Adrenal gland (tissue), 12 donors: Measurements from ENCODE around the gene HOXD8. TPM values are rescaled to one million over a fixed set of nuclear protein-coding genes. Genes with fewer than 3 reads are reported as not detected.

Experiments used
- DNase-seq, 7 donors: peaks; one replicate each; pipeline ENCODE4 v3.0.0-alpha.2; 2019 to 2020
- H3K27ac ChIP-seq, 5 donors: fragments of 200-600 bp; sonication (generic) in 4 of 5; 1 replicate in 3 of 5; 2 replicates in 2 of 5; pipeline versions ENCODE4 v1.5.1 to v1.8.0; 2016 to 2020; ENCODE audit warnings: mild to moderate bottlenecking in 1 of 5
- H3K27me3 ChIP-seq: fragments of 200-600 bp; 2 replicates; pipeline ENCODE4 v1.8.0; 2021
- H3K36me3 ChIP-seq, 2 donors: fragments of 200-600 bp; replicated peaks in 1 of 2; 1 replicate in 1 of 2; 2 replicates in 1 of 2; pipeline versions ENCODE4 v1.5.1 to v1.8.0; 2018 to 2022
- H3K4me1 ChIP-seq, 2 donors: fragments of 200-600 bp; replicated peaks in 1 of 2; 1 replicate in 1 of 2; 2 replicates in 1 of 2; pipeline versions ENCODE4 v1.5.1 to v1.8.0; 2018 to 2021
- H3K4me3 ChIP-seq, 4 donors: fragments of 200-600 bp; sonication (generic) in 3 of 4; one replicate each; pipeline ENCODE4 v1.5.1; 2016 to 2018
- H3K9me3 ChIP-seq, 3 donors: fragments of 200-600 bp; sonication (generic) in 1 of 3; replicated peaks in 1 of 3; 1 replicate in 2 of 3; 2 replicates in 1 of 3; pipeline versions ENCODE4 v1.5.1 to v1.8.0; 2016 to 2021
- POLR2A ChIP-seq, 2 donors: fragments of 450-650 bp; IDR thresholded peaks; one replicate each; pipeline ENCODE4 v1.6.1; 2017; ENCODE audit warnings: antibody characterized with exemption in 2 of 2, mild to moderate bottlenecking in 2 of 2, moderate library complexity in 1 of 2
- WGBS, 4 donors: extraction: QIAGEN DNeasy Blood & Tissue Kit in 2 of 4; methylation state at CpG; one replicate each; pipeline versions ENCODE4 v1.1.5 to v1.1.7; 2013 to 2017; 5-methylcytosine and 5-hydroxymethylcytosine counted together
- intact Hi-C, 2 donors: fragments of 100-400 bp; cut with DNase I; formaldehyde crosslinking; loops; one replicate each; pipeline versions ENCODE4 v1.14.1 to v1.15.0; 2022 to 2023
- polyA plus RNA-seq, 3 donors: library from polyadenylated mRNA; stranded (reverse); fragments of 200-250 nt in 2 of 3; fragments of 350-450 nt in 1 of 3; fragmentation: Illumina TruSeq in 1 of 3; extraction: RNeasy Lipid Tissue Mini Kit (QIAGEN cat#74804) in 1 of 3; gene quantifications; one replicate each; pipeline ENCODE4 v1.2.3, GENCODE V29; 2013 to 2014
- total RNA-seq, 9 donors: library from RNA; depleted of rRNA in 4 of 9; stranded (reverse); fragments of >200 nt in 4 of 9; fragments of 120-200 nt in 1 of 9; fragmentation: NEBNext Ultra II Directional in 1 of 9; extraction: Animal tissue kit (Norgen Biotek cat#: 25700) in 1 of 9; gene quantifications; one replicate each; pipeline versions ENCODE4 v1.1.0 to v1.2.4, GENCODE V29; 2013 to 2023
- TF ChIP-seq, protein P1 (sequence below), 6 experiments: fragments of 450-650 bp in 4 of 6; fragments of 200-600 bp in 2 of 6; sonication (generic) in 1 of 6; IDR thresholded peaks; 1 replicate in 5 of 6; 2 replicates in 1 of 6; pipeline versions ENCODE4 v1.5.1 to v1.8.0; 2016 to 2021; ENCODE audit warnings: antibody characterized with exemption in 6 of 6, mild to moderate bottlenecking in 2 of 6, moderate library complexity in 1 of 6
- donor health status: healthy with polysubstance abuse.
- donor health status: Bipolar disorder and iron deficiency.
- donor health status: DM: yes; HTN: yes; CAD: no.
- donor health status: DM: no; HTN: no; CAD: no.
- donor health status: DM: no; HTN: no; CAD: no.
- donor health status: DM: yes; HTN: yes; CAD: no.

HOXD8 gene
- total and polyA plus RNA-seq, 12 donors = 11.3 to 46.2 (median 33.3) TPM

GRCh38 chr2:176123411-176124109, 5.9 kb upstream of the HOXD8 start:
- intact Hi-C loops = loop anchor here in 1 of 2 donors (5.0 to 10.0 kb wide), 2 partner anchors 514 to 691 kb away; no protein-coding TSS in a partner anchor
- no peaks in the 10 kb centered on the region for H3K9me3 ChIP-seq
- H3K27ac ChIP-seq = peak overlapping the region in 4 of 5 donors; percentile 58 to 88 (median 79)
- no peaks in the 10 kb centered on the region for H3K36me3 ChIP-seq
- 16 to 19% (median 18%) methylated on average over 29 to 40 of the region's 40 CpGs for WGBS, 4 donors
- peaks cover 28% of the 10 kb centered on the region for H3K27me3 ChIP-seq
- peak overlapping the region; percentile 31 to 67 (median 52) for H3K4me3 ChIP-seq
- peaks cover 0 to 17% of the 10 kb centered on the region in 2 donors for H3K4me1 ChIP-seq
- TF ChIP-seq POLR2A (IDR thresholded peaks at IDR 0.05) = no peak
- TF ChIP-seq, protein P1, sequence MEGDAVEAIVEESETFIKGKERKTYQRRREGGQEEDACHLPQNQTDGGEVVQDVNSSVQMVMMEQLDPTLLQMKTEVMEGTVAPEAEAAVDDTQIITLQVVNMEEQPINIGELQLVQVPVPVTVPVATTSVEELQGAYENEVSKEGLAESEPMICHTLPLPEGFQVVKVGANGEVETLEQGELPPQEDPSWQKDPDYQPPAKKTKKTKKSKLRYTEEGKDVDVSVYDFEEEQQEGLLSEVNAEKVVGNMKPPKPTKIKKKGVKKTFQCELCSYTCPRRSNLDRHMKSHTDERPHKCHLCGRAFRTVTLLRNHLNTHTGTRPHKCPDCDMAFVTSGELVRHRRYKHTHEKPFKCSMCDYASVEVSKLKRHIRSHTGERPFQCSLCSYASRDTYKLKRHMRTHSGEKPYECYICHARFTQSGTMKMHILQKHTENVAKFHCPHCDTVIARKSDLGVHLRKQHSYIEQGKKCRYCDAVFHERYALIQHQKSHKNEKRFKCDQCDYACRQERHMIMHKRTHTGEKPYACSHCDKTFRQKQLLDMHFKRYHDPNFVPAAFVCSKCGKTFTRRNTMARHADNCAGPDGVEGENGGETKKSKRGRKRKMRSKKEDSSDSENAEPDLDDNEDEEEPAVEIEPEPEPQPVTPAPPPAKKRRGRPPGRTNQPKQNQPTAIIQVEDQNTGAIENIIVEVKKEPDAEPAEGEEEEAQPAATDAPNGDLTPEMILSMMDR (IDR thresholded peaks at IDR 0.05) = no peak
- DNase-seq = no peak

- WGBS, 4 donors = 44 to 63% (median 54%) methylated on average over 20 to 34 of the region's 34 CpGs
- Histone ChIP-seq H3K4me3 (peak overlapping the region in 2 of 4 donors; percentile 7 to 67), H3K9me3 (no peaks in the 10 kb centered on the region), H3K27ac (peak overlapping the region in 1 of 5 donors; percentile 9), H3K4me1 (peaks cover 0 to 17% of the 10 kb centered on the region in 2 donors), H3K27me3 (peaks cover 20% of the 10 kb centered on the region), H3K36me3 (no peaks in the 10 kb centered on the region)
- TF ChIP-seq, protein P1 (IDR thresholded peaks at IDR 0.05) = no peak
- TF ChIP-seq POLR2A (IDR thresholded peaks at IDR 0.05) = no peak
- intact Hi-C loops = loop anchor here in 1 of 2 donors (5.0 to 10.0 kb wide), 2 partner anchors 513 to 690 kb away; no protein-coding TSS in a partner anchor
- no peak for DNase-seq
Measured at GRCh38 chr2:176124110-176124946, 5.2 kb upstream of the HOXD8 start.

DNA sequence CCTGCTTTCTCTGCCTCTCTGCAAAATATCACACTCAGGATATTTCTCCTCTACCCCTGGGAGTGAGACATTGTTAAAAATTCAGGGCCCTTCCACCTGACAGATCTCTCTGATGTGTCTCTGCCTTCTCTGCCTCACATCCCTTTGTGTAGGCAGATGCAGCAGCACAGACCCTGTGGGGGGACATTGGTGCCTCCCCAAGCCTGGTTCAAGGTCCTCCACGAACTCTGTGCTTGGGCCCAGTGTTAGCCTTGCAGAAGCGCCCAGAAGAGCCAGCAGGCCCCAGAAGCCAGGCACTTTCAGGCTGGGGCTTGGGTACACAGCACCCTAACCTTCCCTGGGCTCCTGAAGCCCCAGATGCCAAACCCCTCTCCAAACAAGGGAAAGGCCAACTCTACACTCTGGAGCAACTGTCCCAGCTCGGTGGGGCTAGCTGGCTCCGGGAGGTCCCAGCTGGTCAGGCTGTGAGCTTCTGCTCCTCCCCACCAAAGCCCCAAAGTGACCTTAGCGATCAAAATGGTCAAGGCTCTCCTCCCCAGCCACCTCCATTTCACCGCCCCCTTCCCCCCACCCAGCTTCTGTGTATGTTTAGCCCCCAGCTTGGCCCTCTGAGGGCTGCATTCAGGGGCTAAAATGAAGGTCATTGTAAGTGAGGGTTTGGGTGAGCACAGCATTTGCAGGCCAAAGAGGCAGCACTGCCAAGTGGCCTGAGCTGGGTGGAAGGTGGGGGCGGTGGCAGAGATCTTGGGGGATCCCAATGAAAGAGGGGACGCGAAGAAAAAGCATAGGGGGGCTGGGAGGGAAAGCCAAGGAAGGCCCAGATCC, 4.3 kb upstream of the HOXD8 start:
- TF ChIP-seq, protein P1 (IDR thresholded peaks at IDR 0.05) = no peak
- no peak for TF ChIP-seq POLR2A (IDR thresholded peaks at IDR 0.05)
- WGBS, 4 donors = 67 to 84% (median 76%) methylated on average over 7 to 9 of the region's 9 CpGs
- DNase-seq = no peak
- H3K27me3 ChIP-seq = peaks cover 12% of the 10 kb centered on the region
- no peaks in the 10 kb centered on the region for H3K36me3 ChIP-seq
- no peak overlapping the region for H3K4me3 ChIP-seq
- intact Hi-C loops = loop anchor here (5.0 to 10.0 kb wide), 6 partner anchors 332 to 1027 kb away; no protein-coding TSS in a partner anchor
- H3K9me3 ChIP-seq = no peaks in the 10 kb centered on the region
- peak overlapping the region in 1 of 5 donors; percentile 9 for H3K27ac ChIP-seq
- H3K4me1 ChIP-seq = peaks cover 0 to 17% of the 10 kb centered on the region in 2 donors
